HepG2 (cell line): ENCODE measurements around the gene MLX. TPM values are rescaled to one million over a fixed set of nuclear protein-coding genes. Genes with fewer than 3 reads are reported as not detected.

Experiments used
- GATAD2A ChIP-seq: IDR thresholded peaks from 2 replicates; pipeline ENCODE4 v1.6.1; 2016
- GLI4 ChIP-seq: sonication (generic); formaldehyde crosslinking; IDR thresholded peaks from 2 replicates; pipeline ENCODE4 v1.5.1; 2020; ENCODE audit warnings: missing genetic modification reagents, mild to moderate bottlenecking, moderate library complexity, borderline replicate concordance
- HOXD1 ChIP-seq: sonication (generic); formaldehyde crosslinking; IDR thresholded peaks from 2 replicates; pipeline ENCODE4 v1.5.0; 2020; ENCODE audit warnings: missing genetic modification reagents
- IRF9 ChIP-seq: sonication (generic); formaldehyde crosslinking; IDR thresholded peaks from 2 replicates; pipeline ENCODE4 v1.8.0; 2022; ENCODE audit warnings: missing genetic modification reagents, mild to moderate bottlenecking, borderline replicate concordance
- KDM2A ChIP-seq: sonication (generic); formaldehyde crosslinking; IDR thresholded peaks from 2 replicates; pipeline ENCODE4 v1.4.0; 2020; ENCODE audit warnings: low read depth, missing genetic modification reagents, borderline replicate concordance
- MAZ ChIP-seq, 2 experiments: sonication (generic) in 1 of 2; formaldehyde crosslinking in 1 of 2; IDR thresholded peaks; 2 replicates each; pipeline versions ENCODE4 v1.5.0 to v1.6.1; 2012 to 2020; ENCODE audit warnings: low read depth in 2 of 2, mild to moderate bottlenecking in 2 of 2, borderline replicate concordance in 1 of 2, improper control_type of control experiment in 1 of 2, low read length in 1 of 2, missing genetic modification reagents in 1 of 2, moderate library complexity in 1 of 2
- MED1 ChIP-seq: sonication (generic); formaldehyde crosslinking; IDR thresholded peaks from 2 replicates; pipeline ENCODE4 v1.4.0; 2020; ENCODE audit warnings: missing genetic modification reagents
- MXD4 ChIP-seq: IDR thresholded peaks from 2 replicates; pipeline ENCODE4 v1.6.1; 2016; ENCODE audit warnings: mild to moderate bottlenecking, missing biosample characterization, missing genetic modification reagents
- MXI1 ChIP-seq: IDR thresholded peaks from 3 replicates; pipeline ENCODE4 v1.6.1; 2012; ENCODE audit warnings: low read depth, low read length, inconsistent platforms, borderline replicate concordance
- POLR2G ChIP-seq: fragments of 200-400 bp; formaldehyde crosslinking; IDR thresholded peaks from 2 replicates; pipeline ENCODE4 v1.6.1; 2018; ENCODE audit warnings: mild to moderate bottlenecking, low read depth, low read length, moderate library complexity
- SKI ChIP-seq: fragments of 450-650 bp; IDR thresholded peaks from one replicate; pipeline ENCODE4 v1.6.1; 2018; ENCODE audit warnings: mild to moderate bottlenecking; ENCODE audit not compliant: partially characterized antibody
- SOX13 ChIP-seq, 3 experiments: fragments of 450-650 bp in 1 of 3; sonication (generic) in 1 of 3; formaldehyde crosslinking in 1 of 3; IDR thresholded peaks in 2 of 3; conservative IDR thresholded peaks in 1 of 3; 2 replicates each; pipeline versions ENCODE4 v1.5.0 to v1.6.1; 2016 to 2020; ENCODE audit warnings: antibody characterized with exemption in 1 of 3, mild to moderate bottlenecking in 1 of 3, missing compliant biosample characterization in 1 of 3, missing genetic modification reagents in 1 of 3, moderate library complexity in 1 of 3
- SSRP1 ChIP-seq: IDR thresholded peaks from 2 replicates; pipeline ENCODE4 v1.6.1; 2016; ENCODE audit warnings: control low read depth
- TFAP4 ChIP-seq: sonication (generic); IDR thresholded peaks from 2 replicates; pipeline ENCODE4 v1.6.1; 2016; ENCODE audit warnings: low read depth, borderline replicate concordance
- ZNF138 ChIP-seq: sonication (generic); formaldehyde crosslinking; IDR thresholded peaks from 2 replicates; pipeline ENCODE4 v1.5.0; 2020; ENCODE audit warnings: mild to moderate bottlenecking, low read depth, missing genetic modification reagents
- ZNF281 ChIP-seq: sonication (generic); formaldehyde crosslinking; IDR thresholded peaks from 2 replicates; pipeline ENCODE4 v1.4.0; 2020; ENCODE audit warnings: missing genetic modification reagents, borderline replicate concordance
- ZNF563 ChIP-seq: sonication (generic); formaldehyde crosslinking; IDR thresholded peaks from 2 replicates; pipeline ENCODE4 v1.8.0; 2022; ENCODE audit warnings: mild to moderate bottlenecking, moderate library complexity, missing genetic modification reagents
- ZNF577 ChIP-seq: sonication (generic); formaldehyde crosslinking; IDR thresholded peaks from 2 replicates; pipeline ENCODE4 v1.4.0; 2020; ENCODE audit warnings: mild to moderate bottlenecking, low read depth, missing genetic modification reagents, borderline replicate concordance
- ZNF704 ChIP-seq: sonication (generic); formaldehyde crosslinking; IDR thresholded peaks from 2 replicates; pipeline ENCODE4 v1.8.1; 2023; ENCODE audit warnings: mild to moderate bottlenecking, inconsistent platforms, moderate library complexity, missing genetic modification reagents, borderline replicate concordance
- polyA plus RNA-seq, 8 experiments: library from polyadenylated mRNA; depleted of rRNA in 3 of 8; stranded (reverse) in 7 of 8; unstranded in 1 of 8; fragments of >200 nt; fragmentation: Illumina TruSeq in 4 of 8; extraction: Trizol in 4 of 8; gene quantifications; 2 replicates each; pipeline versions ENCODE4 v1.2.1 to v1.2.3, GENCODE V29; 2011 to 2016; ENCODE audit warnings: low read depth in 4 of 8, missing spikeins in 1 of 8, mixed read lengths in 1 of 8; ENCODE audit not compliant: insufficient read depth in 1 of 8
- total RNA-seq, 5 experiments: library from RNA; depleted of rRNA; stranded (reverse); fragments of >200 nt; fragmentation: Illumina TruSeq; extraction: Trizol; gene quantifications; 2 replicates each; pipeline ENCODE4 v1.2.3, GENCODE V29; 2016; ENCODE audit warnings: low read depth in 1 of 5

The MLX gene
- total and polyA plus RNA-seq, 2 of the 13 experiments (the other 11 are each of a cell fraction or from before 2014, with no cell fraction given) = 38.9 to 74.4 TPM

- TF ChIP-seq TFAP4 = peak; percentile 76; the same call in 1 of the 2 replicates
- TF ChIP-seq MXD4 (CRISPR knock-in tag) = peak; percentile 32; the same call in 1 of the 2 replicates
- TF ChIP-seq SKI = no peak
- TF ChIP-seq MED1 = peak; percentile 32; the same call in 1 of the 2 replicates
- TF ChIP-seq KDM2A = 0 out of 2 replicates have a peak, but pooled peaks have one; percentile 1
- peak; percentile 64; the same call in 1 of the 2 replicates for TF ChIP-seq GLI4 (CRISPR knock-in tag)
- TF ChIP-seq ZNF704 (CRISPR knock-in tag) = 0 out of 2 replicates have a peak, but pooled peaks have one; percentile 50
- peak; percentile 49; the same call in 1 of the 2 replicates for TF ChIP-seq ZNF281 (CRISPR knock-in tag)
- no peak for TF ChIP-seq ZNF563 (CRISPR knock-in tag)
- TF ChIP-seq ZNF577 (CRISPR knock-in tag) = no peak
- TF ChIP-seq SSRP1 (CRISPR knock-in tag) = peak; percentile 39; the same call in 1 of the 2 replicates
- TF ChIP-seq HOXD1 (CRISPR knock-in tag) = no peak
- 0 out of 2 replicates have a peak, but pooled peaks have one; percentile 42 for TF ChIP-seq POLR2G
- TF ChIP-seq MAZ (IDR thresholded peaks at IDR 0.05; ENCODE audit: borderline replicate concordance, low read depth, low read length) = 0 out of 2 replicates have a peak, but pooled peaks have one; percentile 8
- TF ChIP-seq MAZ (CRISPR knock-in tag; IDR thresholded peaks at IDR 0.05; ENCODE audit: low read depth) = no peak
- TF ChIP-seq IRF9 (CRISPR knock-in tag) = 0 out of 2 replicates have a peak, but pooled peaks have one; percentile 34
- TF ChIP-seq ZNF138 (CRISPR knock-in tag) = 0 out of 2 replicates have a peak, but pooled peaks have one; percentile 25
- peak; percentile 48 for TF ChIP-seq GATAD2A
- TF ChIP-seq MXI1 = peak; percentile 46; the same call in 1 of the 3 replicates
- peak; percentile 39; the same call in 1 of the 2 replicates for TF ChIP-seq SOX13 (IDR thresholded peaks at IDR 0.05)
- peak in 1 of 2 experiments; percentile 47; a peak in 2 of 4 replicates for TF ChIP-seq SOX13 (CRISPR knock-in tag; conservative IDR thresholded peaks at IDR 0.05 in 1 of 2, IDR thresholded peaks at IDR 0.05 in 1 of 2)
Observed at GRCh38 chr17:42519546-42520491, 47.1 kb upstream of the MLX start (continued).
